GM19467 (cell line): ENCODE measurements around the gene PTCHD1.

ENCODE experiments used
- ATAC-seq: cut with Tn5 transposase; IDR thresholded peaks from one replicate; pipeline ENCODE4 v1.9.1; 2021; ENCODE audit warnings: mild to moderate bottlenecking, moderate library complexity; ENCODE audit not compliant: unreplicated experiment

The PTCHD1 gene

DNA sequence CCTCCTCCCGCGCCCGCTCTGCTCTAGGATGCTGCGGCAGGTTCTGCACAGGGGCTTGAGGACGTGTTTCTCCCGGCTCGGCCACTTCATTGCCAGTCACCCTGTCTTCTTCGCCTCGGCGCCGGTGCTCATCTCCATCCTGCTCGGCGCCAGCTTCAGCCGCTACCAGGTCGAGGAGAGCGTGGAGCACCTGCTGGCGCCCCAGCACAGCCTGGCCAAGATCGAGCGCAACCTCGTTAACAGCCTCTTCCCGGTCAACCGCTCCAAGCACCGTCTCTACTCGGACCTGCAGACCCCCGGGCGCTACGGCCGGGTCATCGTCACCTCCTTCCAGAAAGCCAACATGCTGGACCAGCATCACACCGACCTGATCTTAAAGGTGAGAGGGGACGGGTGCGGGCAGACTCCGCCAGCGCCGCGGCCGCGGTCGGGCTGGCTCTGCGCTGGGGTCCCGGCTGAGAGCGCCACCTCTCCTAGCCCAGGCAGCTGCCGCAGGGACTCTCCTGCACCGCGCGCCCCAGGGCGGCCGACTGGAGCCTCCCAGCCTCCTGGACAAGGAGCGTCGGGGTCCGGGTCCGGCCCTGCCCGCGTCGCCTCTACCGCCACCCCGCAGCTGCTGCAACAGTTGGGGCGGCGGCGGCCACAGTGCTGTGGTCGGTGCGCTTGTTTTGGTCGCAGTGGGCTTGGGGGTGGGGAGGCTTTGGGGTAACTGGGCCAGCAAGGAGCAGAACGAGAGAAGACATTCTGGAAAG lies at the start of gene PTCHD1:
Gene PTCHD1 (plus strand): TSS at position 2 of the 752 bp plus-strand sequence. CDS start 27 bp downstream, at position 29.
- ATAC-seq = no peak

DNA sequence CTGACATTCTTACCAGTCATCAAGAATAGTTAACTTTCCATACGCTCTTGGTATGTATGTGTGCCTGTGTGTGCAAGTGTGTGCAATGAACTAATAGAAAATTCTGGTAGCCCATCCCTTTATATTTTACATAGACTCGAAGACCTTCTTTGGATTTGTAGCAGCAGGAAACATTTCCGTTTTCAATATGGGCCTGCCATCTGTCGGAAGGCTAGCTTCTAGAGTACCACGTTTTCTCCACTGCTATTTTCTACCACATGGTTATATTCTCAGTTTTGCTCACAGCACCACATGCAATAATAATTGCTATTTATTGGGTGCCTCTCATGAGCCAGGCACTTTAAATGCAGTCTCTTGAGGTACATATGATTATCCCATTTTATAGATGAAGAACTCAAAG lies 47.9 kb upstream of the PTCHD1 start:
- ATAC-seq = no peak

DNA sequence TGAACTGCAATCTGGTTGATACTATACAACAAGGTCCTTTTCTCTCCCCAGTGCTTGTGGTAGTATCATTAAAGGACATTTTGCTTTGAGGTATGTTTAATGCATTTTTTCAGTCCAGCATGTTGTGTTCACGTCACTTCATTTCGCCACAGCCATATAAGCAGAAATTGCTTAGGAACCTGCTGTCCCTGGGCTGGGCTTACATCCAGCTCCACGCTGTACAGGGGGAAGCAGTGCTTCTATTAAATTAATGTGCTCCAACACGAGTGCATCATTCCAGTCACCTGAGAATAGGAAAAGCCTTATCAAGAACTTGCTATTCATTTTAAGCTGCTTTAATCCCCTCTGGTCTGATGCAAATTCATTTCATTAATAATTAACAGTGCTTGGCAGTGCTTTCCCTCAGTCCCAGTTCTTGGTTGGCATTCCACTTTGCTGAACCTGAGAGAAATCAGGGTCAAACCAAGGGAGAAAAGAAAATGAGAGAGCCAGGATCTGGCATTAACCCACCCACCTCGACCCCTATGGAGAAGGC lies 47.4 kb upstream of the PTCHD1 start:
- ATAC-seq = no peak

DNA sequence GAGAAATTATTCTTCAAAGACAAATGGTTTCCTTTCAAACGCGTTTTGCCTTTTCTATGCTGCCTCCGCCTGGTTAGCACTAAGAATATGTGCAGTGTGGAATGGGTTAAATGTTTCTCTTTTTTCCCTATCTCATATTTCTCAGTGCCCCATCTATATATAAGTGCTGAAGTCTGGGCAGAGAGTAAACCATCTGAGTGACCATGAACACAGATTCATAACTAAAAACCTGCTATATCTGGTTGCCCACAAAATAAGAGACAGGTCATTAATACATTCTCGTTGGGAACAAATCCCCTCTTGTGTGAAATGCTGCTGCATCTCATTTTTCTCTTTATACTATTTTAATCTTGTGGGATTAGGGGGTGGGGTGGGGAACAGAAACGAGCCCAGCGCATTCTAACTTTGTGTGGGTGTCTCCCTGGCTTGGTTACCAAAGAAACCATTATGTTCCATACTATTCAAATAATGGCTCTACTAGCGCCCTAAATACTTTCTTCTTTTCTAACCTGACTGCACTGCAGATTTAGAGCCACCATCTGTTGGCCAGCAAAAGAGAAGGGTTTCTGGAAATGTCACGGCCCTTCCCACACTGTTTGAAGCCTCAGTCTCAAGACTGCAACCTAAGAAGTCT lies 42.2 kb upstream of the PTCHD1 start:
- no peak for ATAC-seq

DNA sequence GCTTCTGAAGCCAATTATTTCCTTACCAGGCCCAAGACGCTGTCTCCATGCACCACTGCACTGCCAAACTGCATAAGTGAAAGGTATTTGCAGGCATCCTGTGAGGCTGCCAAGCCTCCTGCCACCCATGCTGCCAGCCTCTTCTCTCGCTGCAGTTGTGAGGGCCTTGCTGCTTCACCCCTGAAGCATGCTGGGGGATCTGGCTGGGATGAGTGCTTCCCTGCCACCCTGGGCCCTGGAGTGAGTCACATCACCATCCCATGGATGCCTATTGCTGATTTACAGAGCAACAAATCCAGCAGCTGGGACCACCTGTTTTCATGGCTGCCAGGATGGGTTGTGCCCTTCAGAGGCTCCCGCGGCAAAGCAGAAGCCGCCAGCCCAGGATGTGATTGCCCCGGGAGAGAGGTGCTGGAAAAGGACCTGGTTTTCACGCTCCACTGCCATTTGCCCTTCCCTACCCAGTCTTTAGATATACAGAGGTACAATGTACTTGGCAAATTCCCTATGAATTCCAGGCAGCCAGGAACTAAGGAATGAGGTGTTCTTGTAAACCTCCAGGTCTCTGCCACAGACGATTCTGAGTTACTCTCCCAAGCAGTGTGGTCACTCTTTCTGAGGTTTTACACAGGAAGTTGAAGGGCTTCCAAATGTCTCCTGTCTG lies 41.5 kb upstream of the PTCHD1 start:
- ATAC-seq = no peak

DNA sequence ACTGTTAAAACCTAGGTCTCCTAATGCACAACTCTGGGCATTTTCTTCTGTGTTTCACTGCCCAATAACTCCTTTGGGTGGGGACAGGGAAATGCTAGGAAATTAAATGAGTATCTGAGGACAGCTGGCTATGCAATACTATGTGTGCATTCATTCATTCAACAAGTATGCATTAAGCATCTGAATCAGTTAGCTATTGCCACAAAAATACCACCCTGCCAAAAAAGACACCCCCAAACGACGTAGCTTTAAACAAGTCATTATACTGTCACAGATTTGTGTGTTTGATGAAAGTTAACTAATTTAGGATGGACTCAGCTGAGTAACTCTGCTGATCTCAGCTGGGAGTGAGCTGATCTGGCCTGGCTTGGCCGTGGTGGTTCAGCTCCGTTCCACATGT lies 29.8 kb upstream of the PTCHD1 start:
- ATAC-seq = no peak

DNA sequence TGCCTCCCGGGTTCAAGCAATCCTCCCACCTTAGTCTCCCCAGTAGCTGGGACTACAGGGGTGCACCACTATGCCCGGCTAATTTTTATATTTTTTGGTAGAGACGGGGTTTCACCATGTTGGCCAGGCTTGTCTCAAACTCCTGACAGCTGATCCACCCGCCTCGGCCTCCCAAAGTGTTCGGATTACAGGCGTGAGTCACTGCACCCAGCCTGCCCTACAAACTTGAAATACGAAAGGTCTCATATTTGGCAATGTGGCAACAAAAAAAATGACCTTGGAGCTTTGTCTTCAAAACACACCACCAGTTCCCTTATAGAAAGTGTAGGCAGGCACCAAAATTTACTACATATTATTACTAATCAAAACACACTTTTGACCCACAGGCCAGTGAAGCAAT lies 22.9 kb upstream of the PTCHD1 start:
- no peak for ATAC-seq

DNA sequence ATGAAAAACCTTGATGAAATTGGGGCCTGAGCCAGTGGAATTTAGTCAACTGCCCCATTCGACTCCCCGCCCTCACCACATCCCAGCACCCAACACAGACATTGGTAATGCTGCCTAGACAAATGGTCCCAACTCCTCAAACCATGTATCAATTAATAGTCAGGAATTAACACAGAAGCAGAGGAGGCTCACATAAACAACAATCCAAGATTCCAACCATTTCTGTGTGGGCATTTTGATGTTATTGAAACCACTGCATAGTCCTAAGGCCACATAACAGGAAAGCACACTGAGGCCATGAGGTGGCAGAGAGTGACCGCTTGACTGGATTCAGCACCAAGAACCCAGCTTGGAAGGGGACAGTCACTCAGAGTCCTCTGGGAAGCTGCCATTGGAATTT lies 22.5 kb upstream of the PTCHD1 start:
- ATAC-seq = no peak

DNA sequence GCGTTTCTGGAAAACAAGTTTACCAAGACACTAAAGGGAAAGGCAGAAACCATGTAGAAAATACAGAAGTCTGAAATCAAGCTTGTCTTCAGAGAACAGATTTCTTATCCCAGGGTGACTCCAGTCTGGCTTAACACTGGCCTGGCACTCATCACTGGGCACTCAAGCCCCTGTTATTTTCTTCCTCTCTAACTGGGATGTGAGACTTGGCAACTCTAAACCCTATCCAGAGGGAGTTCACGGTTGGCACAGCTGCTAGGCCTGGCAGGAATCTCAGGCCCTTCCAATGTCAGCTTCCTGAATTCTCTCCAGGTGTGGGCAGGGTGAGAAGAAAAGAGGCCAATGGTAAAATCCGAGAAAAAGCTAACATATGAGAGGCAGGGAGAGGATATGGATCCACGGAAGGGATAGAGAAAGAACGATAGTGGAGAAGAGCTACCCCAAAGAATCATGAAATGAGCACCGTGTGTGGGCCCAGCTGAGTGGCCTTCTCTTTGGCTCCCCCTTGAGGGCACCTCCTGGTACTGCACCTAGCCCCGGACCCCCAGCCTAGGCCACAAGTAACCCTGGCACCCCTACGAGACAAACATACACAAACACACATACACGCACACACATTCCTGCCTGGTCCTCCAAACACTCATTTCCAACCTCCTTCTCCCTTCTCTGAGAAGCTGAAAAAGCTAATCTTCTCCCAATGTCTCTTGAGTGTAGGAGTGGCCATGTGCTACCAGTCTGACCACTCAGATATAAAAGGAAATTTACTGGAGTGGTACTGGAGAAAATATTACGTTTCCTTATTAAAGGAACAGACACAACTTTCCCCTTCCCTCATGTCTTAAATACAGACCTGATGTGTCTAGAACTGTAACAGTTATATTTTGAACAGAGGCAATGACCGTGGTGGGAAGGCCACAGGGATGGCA lies 16.6 kb upstream of the PTCHD1 start:
- ATAC-seq = peak; percentile 71

DNA sequence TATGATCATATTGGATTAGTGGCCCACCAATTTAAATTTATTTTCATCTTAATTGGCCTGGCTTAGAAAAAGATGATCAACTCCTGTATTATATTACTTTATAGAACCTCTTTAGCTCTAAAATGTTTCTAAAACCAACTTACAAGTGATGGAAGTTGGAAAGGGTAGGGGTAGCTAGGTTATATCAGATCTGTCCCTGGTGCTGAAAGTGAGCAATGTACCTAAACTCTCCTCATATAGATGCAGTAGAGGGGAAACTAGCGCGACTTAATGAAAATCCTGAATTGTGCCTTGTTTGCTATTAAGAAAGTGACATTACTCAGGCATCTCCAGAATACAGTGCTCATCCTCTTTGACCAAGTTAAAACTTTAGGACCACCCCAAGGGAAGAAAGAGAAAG lies 7.5 kb upstream of the PTCHD1 start:
- no peak for ATAC-seq

DNA sequence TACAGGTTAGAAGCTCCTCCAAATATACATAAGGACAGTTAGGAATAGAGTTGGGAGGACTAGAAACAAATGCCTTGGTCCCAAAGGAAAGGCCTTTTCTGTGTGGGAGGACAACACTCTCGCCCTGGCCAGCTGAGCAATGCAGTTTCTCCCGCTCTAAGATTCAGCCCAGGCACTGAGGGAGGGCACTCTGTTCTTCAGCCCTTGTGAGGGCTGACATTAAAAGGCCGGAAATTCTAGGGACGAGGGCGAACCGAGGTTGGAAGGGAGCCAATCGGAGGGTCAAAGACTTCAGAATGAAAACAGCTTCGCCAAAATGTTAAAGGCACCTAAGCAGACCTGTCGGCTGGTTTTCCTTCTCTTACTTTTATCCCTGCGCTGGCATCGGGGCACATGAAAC lies 2.9 kb upstream of the PTCHD1 start:
- no peak for ATAC-seq

DNA sequence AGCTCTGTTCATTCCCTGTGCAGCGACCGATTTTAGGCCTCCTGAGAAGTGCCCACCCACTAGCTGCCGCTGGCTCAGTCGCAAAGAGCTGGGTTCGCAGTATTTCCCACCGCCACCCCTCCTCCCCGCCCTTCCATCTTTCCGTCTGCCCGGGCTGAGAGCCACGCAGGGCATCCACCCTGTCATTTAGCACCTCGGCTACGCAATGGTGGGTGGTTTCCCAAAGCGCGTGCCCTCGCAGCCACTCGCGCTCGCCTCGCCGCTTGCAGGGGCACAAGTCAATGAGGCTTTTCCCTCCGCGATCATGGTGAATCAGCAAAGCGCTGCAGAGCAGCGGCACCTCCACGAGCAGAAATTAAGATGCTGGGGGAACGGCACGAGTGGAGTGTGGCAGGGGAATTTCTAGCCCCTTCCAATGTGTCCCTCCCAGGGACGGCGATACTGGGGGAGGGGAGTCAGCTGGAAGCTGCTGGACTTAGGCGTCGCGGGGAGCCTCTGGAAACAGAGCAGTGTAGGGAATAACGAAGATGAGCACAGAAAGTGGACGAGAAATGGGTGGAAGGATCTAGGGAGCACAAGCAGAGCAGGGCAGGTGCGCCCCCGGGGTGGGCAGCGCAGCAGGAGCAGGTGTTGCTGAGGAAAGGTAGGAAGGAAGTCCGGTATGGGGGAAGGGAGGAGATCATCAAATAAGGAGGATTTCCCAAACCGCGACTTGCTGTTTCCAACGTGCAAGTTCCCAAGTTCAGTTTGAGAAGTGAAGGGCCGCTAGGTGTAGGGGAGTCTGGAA lies 2.4 kb upstream of the PTCHD1 start:
- no peak for ATAC-seq

DNA sequence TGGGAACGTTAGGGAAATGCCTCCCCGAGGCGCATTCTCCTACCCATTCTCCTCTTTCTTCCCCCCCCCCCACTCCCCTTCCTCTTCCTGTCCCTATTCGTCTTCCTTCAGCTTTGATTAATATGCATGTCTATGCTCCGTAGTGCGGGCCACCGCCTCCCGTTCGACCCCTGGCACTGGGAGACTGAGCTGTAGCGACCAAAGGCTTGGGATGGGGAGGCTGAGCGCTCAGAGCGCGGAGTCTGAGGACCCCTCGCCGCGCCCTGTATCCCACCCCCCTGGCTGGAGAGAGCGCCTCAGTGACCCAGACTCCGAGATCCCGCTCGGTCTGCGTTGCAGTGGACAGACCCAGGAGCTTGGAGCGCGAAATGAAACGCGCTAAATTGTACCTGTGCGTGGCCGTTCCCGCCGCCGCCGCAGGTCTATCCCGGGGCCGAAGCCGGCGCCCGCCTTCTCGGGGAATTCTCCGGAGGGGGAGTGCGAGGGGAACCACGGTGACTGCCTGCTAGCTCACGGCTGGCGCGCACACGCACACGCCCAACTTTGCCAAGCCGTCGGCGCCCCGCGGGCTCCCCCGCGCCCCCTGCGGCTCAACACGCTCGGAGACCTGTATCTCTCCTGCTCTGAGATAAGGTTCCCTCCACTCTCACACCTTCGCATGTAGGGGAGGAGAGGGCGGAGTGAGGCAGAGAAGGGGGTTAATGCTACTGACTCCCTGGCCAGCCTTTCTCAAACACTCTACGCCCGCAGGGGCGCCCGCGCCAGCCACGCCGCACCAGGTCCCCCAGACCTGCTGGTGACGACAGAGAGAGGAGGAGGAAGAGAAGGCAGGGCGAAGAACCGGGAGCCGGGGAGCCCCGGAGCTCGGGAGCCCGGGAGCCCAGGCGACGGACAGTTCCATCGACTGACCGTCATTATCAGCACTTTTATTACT lies 1.5 kb upstream of the PTCHD1 start:
- no peak for ATAC-seq

DNA sequence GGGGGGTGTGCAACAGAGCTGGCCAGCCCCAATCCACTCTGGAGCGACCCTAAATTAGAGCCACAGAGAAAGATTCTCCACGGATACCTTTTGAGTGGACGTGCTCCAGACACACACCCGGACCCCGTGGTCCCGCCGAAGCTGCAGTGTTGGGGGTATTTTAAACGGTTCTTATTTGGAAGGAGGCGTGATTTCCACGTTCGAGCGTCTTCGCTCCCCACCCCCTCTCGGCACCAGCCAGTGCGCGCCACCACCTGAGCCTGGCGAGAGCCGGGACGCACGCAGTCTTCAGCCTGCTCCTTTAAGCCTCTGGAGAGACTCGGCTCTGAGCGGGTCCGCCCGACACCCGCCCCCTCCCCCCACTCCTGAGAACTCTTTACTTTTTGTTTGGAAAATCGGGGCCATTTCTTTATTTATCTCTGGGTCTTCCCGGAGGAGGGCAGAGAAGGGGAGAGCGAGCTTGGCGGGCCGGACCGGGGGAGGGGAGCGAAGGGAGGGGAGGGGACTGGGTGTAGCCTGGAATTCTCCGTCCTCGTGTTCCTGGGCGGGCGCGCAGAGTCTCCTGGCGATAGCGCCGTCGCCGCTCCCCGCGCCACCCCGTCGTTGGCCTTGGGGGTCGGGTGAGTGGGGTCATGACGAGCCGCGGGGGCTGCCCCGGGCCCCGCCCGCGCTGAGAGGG lies 668 bp upstream of the PTCHD1 start:
- no peak for ATAC-seq

DNA sequence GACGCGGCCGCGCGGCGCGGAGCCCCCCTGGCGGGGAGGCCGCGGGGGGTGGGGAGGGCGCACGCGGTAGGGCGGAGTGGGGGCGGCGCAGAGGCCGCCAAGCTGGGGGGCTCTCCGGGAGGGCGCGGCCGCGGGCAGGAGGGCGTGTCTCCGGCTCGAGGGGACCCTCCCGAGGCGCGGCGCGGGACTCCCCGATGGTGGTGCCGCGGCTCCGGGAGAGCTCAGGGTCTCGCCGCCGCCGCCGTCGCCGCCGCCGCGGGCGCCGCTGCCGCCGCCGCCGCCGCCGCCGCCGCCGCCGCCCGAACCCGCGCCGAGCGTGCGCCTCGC lies 165 bp upstream of the PTCHD1 start:
- ATAC-seq = no peak

DNA sequence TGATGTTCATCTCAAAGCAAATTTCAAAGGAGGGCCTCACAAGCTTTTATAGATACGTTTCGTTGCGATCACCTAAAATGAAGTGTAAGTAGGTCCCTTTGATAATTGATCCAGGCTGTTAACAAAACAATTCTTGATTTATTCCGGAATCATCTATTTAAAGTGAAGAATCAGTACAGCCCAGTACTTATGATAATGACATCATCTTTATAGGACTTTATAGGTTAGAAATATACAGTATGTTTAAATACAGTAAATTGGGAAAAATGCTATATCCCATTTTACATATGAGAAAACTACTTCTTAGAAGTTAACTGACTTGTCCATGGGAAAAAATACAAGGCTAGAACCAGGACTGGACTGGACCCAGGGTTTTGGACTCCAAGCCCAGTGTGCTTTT lies 3.7 kb downstream of the PTCHD1 start:
- no peak for ATAC-seq

DNA sequence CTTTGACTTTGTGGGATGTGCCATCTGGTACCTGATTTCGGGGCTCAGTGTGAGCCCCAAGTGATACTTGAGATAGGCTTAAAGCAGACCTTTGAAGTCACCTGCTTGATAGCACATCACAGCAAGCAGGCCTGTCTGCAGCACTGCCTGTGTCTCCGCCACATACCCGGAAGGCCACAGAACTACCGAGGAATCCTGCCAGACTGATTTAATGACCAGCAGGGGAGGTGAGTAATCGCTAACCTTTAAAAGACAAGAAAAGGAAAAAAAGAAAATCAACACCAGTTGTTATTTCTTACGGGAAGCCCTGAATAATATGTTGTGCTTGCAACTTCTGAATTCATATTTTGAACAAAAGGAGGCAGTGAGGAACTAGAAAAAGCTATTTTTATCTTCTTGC lies 6.8 kb downstream of the PTCHD1 start:
- no peak for ATAC-seq

DNA sequence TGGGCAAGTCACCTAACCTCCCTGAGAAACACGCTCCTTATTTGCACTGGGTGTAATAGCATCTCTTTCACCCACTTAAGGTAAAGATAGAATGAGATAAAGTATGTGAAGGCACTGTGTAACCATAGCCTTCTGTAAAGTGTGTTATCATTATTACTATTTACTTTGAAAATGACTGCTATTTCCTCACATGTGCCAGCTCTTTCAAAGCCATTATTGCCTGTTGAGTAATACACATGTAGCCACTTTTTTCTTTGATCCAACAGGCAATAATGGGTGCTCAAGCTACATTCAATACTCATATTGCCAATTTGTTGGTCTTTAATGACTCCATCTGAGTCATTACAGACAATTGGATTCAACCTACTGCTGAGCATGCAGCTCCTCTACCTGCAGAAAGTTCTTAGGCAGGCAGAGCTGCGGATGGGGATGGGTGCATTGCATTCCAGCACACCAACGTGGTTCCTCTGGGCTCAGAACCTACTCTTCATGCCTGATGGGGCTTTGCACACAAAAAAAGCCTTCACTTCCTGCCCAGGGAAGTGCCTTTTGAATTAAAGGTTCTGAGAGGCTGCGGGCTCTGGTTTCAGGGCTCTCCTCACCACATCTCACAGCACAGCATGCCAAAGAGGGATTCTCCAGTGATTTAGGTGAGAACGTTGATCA lies 9.7 kb downstream of the PTCHD1 start:
- no peak for ATAC-seq
